ACHN (cell line): ENCODE data around the gene NKG7.

Source experiments
- DNase-seq: peaks from one replicate; pipeline ENCODE4 v3.0.0-alpha.2; 2015
- in situ Hi-C: cut with HindIII; loops from 2 replicates; pipeline ENCODE4 v1.10.0; 2017; ENCODE audit warnings: low sequenced_read_pairs, low pct_ligation_motif_present, low pct_unique_long_range_greater_than_20kb

NKG7 gene

DNA sequence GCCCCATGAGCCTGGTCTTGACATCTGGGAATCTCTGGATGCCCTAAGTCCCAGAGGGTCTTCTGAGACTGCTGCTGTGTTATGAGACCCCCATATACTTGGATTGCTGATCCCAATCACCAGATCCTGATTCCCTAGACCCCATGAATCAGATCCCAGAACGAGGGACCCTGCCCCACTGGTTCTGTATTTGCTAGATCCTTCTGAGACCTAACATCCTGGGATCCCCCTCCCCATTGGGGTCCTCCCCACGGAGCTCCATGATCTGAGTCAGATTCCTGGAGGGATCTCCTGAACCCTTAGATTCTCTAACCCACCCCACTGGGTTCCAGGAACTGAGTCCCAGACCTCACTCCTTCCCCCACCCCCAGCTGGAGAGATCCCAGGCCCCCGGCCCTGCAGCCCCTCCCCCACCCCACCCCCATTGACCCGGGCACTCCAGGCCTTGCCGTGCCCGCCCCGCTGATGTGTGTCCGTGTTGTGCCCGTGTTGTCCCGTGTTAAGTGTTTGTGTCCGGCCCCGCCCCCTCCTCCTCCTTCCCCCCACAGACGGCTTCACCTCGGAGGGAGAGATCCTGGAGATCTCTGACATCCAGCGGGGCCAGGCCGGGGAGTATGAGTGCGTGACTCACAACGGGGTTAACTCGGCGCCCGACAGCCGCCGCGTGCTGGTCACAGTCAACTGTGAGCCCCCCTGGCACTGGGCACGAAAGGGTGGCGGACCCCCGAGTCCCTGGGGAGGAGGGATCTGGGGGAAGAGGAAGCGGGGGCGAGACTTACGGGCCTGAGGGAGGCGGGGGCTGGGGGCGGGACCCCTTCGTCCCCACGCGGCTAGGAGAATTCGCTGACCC is 46.0 kb downstream of the NKG7 start:
- no peak for DNase-seq
- in situ Hi-C loops: no loop called here

DNA sequence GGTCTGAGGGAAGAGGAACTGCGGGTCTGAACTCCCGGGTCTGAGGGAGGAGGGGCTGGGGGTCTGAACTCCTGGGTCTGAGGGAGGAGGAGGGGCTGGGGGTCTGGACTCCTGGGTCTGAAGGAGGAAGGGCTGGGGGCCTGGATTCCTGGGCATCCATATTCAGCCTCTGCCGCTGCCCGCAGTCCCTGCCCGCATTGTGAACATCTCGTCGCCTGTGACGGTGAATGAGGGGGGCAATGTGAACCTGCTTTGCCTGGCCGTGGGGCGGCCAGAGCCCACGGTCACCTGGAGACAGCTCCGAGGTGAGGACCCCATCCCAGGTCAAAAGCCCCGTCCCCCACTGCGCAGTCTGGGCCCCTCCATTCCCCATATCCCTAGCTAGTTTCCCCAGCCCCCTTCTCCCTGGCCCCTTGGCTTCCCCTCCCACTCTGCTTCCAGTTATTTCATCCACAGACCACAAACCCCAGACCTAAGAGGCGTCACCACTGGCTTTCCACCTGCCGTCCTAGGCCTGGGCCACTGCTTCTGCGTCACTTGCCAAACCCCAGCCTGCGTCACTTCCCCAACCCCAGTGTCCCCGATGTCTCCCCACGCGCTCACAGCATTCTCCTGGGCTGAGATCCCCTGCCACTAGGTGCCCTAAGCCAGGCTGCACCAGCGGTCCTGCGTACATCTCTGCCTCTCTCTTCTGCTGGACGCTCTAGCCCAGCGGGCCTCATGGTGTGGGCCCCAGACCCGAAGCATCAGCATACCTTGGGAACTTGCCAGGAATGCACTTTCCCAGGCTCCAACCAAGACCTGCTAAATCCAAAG is 47.1 kb downstream of the NKG7 start:
- in situ Hi-C loops: no loop called here
- no peak for DNase-seq

DNA sequence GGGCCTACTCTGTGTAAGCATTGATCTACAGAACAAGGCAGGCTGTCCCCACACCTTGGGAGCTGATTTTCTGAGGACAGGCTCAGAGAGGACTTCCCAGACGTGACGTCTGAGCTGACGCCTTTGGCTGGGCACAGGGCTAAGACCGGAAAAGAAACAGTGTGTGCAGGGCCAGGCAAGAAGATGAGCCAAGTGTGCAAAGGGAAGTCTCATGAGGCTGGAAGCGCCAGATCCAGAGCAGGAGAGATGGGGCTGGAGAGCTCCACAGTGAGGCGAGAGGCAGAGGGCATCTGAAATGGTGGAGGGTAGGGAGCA is 48.3 kb downstream of the NKG7 start:
- in situ Hi-C loops: no loop called here

DNA sequence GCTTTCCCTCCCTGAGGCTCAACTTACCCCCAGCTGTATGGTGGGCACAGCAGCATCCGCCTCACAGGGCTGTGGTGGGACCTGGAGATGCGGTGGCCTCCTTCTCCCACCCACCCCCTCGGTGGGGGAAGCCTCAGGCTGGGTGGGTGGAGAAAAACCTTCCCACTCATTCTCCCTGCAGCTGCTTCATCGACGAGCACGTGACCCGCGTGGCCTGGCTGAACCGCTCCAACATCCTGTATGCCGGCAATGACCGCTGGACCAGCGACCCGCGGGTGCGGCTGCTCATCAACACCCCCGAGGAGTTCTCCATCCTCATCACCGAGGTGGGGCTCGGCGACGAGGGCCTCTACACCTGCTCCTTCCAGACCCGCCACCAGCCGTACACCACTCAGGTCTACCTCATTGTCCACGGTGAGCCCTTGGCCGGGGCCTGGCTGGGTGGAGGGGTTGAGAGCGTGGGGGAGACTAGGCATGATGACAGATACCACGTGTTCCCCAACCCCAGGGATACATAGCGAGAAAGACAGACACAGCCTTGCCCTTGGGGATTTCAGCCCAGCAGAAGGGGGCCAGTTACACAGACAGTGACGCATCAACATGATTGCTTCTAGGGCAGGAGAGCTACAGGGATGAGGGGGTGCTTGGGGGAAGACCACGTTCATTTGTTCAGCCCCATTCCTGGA is 48.8 kb downstream of the NKG7 start:
- in situ Hi-C loops: no loop called here
- DNase-seq: no peak

More for the DNA sequence above, 48.3 kb downstream of the NKG7 start:
- DNase-seq: no peak

DNA sequence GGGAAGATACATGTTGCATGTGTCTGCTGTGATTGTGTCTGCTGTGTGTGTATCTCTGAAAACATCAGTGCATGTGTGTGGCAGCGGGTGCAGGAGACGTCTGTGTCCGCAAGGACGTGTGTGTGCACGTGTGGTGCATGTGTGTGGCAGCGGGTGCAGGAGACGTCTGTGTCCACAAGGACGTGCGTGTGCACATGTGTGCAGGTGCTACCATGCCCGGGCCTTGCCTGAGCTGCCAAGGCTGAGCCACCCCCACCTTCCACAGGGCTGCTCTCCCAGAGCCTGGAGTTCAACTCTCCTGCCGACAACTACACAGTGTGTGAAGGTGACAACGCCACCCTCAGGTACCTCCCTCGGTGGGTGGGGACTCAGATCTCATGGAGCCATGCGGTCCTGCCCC is 50.7 kb downstream of the NKG7 start:
- in situ Hi-C loops: no loop called here
- no peak for DNase-seq
